Measurements from ENCODE around the gene TUBA4A. TPM values are rescaled to one million over a fixed set of nuclear protein-coding genes. Genes with fewer than 3 reads are reported as not detected.

Gene TUBA4A
- total and polyA plus RNA-seq, 10 of the 15 experiments (the other 5 are each of a cell fraction or from before 2014, with no cell fraction given) = 58.2 to 325 (median 134) TPM

DNA sequence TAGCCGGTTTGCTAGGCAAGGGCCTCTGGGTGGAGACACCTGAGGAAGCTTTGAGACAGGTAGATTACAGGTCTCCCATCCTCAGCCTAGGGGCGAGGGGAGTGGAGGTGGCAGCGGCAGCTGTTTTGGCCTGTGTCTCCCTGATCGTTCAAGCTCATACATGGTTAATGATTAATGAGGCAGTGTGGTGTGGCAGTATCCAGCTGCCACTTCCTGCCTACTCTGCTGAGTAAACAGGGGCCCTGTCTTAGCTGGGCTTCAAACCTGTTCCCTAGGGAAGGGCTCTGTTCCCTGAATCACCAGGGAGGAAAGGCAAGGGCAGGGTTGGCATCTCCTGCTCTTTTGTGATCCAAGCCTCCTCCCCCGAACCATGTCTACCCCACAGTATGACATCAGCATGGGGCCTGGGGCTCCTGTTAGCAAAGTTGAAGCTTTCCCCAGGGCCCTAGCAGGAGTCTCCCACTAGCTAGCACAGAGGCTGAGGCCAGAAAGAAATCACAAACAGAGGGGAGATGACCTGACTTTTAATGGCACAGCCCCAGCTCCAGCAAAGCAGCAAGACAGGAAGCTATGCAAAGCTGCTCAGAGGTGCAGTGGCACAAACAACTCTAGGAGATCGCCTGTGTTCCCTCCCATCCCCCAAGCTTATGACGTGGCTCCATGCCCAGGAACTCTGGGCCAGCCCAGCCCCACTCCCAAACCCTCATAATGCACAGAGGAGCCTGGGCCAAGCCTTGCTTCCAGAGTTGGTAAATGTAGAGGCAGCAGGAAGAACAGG, 4.3 kb downstream of the TUBA4A start (continued):
- TF ChIP-seq ZNF687 (IDR thresholded peaks at IDR 0.05) = peak; percentile 82
- TF ChIP-seq SREBF2 (IDR thresholded peaks at IDR 0.05; ENCODE audit: low read length) = no peak
- TF ChIP-seq EP300 (IDR thresholded peaks at IDR 0.05; ENCODE audit: borderline replicate concordance in 1 of 2, control insufficient read depth in 1 of 2, low read depth in 2 of 2, low read length in 2 of 2) = peak; percentile 41 to 61; a peak in 3 of 4 replicates
- TF ChIP-seq POLR2A (IDR thresholded peaks at IDR 0.05; ENCODE audit: low read depth, low read length) = no peak; the same call in none of the 2 replicates
- no peak for TF ChIP-seq ETV6 (conservative IDR thresholded peaks at IDR 0.05 in 1 of 2, IDR thresholded peaks at IDR 0.05 in 1 of 2; ENCODE audit: borderline replicate concordance in 1 of 2, low read depth in 1 of 2)
- TF ChIP-seq FOXK2 (IDR thresholded peaks at IDR 0.05) = peak; percentile 76
- TF ChIP-seq CREB1 (IDR thresholded peaks at IDR 0.05; ENCODE audit: low read depth) = peak; percentile 76; the same call in 1 of the 2 replicates
- TF ChIP-seq MTA3 (IDR thresholded peaks at IDR 0.05; ENCODE audit: borderline replicate concordance, low read length) = no peak
- TF ChIP-seq POLR2AphosphoS5 (IDR thresholded peaks at IDR 0.05; ENCODE audit: low read length) = peak; percentile 33; the same call in 1 of the 2 replicates
- no peak for TF ChIP-seq SRF (IDR thresholded peaks at IDR 0.05; ENCODE audit: low read depth in 2 of 2, low read length in 2 of 2)
- TF ChIP-seq, protein P1, sequence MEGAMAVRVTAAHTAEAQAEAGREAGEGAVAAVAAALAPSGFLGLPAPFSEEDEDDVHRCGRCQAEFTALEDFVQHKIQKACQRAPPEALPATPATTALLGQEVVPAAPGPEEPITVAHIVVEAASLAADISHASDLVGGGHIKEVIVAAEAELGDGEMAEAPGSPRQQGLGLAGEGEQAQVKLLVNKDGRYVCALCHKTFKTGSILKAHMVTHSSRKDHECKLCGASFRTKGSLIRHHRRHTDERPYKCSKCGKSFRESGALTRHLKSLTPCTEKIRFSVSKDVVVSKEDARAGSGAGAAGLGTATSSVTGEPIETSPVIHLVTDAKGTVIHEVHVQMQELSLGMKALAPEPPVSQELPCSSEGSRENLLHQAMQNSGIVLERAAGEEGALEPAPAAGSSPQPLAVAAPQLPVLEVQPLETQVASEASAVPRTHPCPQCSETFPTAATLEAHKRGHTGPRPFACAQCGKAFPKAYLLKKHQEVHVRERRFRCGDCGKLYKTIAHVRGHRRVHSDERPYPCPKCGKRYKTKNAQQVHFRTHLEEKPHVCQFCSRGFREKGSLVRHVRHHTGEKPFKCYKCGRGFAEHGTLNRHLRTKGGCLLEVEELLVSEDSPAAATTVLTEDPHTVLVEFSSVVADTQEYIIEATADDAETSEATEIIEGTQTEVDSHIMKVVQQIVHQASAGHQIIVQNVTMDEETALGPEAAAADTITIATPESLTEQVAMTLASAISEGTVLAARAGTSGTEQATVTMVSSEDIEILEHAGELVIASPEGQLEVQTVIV (IDR thresholded peaks at IDR 0.05; ENCODE audit: borderline replicate concordance, partially characterized antibody) = peak; percentile 36
- no peak for TF ChIP-seq RUNX3 (IDR thresholded peaks at IDR 0.05; ENCODE audit: low read length)
- peak in 1 of 2 experiments; percentile 57; a peak in 1 of 4 replicates for TF ChIP-seq BHLHE40 (IDR thresholded peaks at IDR 0.05; ENCODE audit: borderline replicate concordance in 1 of 2, low read depth in 2 of 2, low read length in 1 of 2)
- TF ChIP-seq CBFB (IDR thresholded peaks at IDR 0.05; ENCODE audit: low read depth) = no peak
- peak; percentile 44 for TF ChIP-seq E2F8 (IDR thresholded peaks at IDR 0.05; ENCODE audit: low read depth, partially characterized antibody)
- TF ChIP-seq SMARCA5 (IDR thresholded peaks at IDR 0.05) = peak; percentile 84; the same call in 1 of the 2 replicates
- peak; percentile 29; the same call in 1 of the 2 replicates for TF ChIP-seq NR2F1 (conservative IDR thresholded peaks at IDR 0.05)
- TF ChIP-seq, protein P2, sequence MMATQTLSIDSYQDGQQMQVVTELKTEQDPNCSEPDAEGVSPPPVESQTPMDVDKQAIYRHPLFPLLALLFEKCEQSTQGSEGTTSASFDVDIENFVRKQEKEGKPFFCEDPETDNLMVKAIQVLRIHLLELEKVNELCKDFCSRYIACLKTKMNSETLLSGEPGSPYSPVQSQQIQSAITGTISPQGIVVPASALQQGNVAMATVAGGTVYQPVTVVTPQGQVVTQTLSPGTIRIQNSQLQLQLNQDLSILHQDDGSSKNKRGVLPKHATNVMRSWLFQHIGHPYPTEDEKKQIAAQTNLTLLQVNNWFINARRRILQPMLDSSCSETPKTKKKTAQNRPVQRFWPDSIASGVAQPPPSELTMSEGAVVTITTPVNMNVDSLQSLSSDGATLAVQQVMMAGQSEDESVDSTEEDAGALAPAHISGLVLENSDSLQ (IDR thresholded peaks at IDR 0.05) = peak; percentile 79
- peak; percentile 91 to 94 for TF ChIP-seq IKZF2 (IDR thresholded peaks at IDR 0.05)

All from GM12878 (cell line).